8988T (cell line): ENCODE data around the gene AFG3L2.
A peak's percentile ranks its signal among the peaks of the same experiment; 100 is the strongest.
"Not testable (repeated sequence)": the region's sequence is repeated elsewhere in the genome, so short reads cannot be mapped to it uniquely, and the experiment has no call there.

Experiments
- DNase-seq: peaks from one replicate; pipeline ENCODE4 v3.0.0; 2011

Gene AFG3L2

GRCh38 chr18:12394428-12394827, 17.4 kb upstream of the AFG3L2 start:
- DNase-seq, result no peak

GRCh38 chr18:12393998-12394397, 17.0 kb upstream of the AFG3L2 start:
- no peak for DNase-seq

DNA sequence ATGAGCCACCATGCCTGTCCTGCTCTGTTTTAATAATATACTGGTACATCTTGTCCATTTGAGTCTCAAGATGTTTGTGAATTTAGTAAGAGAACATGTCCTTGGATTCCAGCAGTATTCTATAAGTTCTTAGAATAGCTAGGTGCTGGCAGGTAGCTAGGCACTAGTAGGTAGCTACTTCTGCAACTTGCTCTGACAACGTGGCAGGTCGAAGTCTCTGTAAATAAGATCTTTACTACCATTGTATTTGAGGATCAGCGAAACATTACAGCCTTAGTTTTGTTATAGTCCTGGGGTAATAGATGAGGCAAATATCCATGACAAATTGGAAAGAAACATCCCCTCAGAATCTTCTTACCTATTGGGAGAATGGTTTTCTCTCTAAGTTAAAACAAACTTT, 16.5 kb upstream of the AFG3L2 start:
- no peak for DNase-seq

DNA sequence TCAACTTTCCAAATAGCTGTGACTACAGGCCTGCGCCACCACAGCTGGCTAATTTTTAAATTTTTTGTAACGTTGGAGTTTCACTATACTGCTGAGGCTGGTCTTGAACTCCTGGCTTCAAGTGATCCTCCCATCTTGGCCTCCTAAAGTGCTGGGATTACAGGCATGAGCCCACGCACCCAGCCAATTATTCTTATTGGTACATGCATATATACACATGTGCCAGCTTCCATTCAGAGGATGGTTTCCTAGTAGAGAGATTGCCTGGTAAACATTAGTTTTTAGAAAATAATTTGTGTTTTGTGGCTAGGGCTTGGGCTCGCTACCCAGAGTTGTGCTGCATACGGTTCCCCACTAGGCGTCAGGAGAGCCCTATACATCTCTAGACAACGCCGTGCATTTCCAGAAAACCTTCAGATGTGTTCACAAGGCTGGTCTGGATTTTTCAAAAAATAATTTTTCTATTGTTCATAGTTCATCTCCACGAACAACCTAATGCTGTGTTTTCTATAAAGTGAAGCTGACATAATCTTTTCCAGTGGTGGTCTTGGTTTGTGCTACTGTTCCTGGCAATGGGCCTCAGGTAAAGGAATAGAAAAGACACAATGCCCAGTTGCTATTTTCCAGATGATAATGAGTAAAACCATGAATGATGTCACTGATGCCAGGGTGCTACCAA, 14.6 kb upstream of the AFG3L2 start:
- no peak for DNase-seq

- DNase-seq, result no peak
Observed at GRCh38 chr18:12388442-12388841, 11.4 kb upstream of the AFG3L2 start.

- no peak for DNase-seq
Observed at GRCh38 chr18:12384261-12384660, 7.2 kb upstream of the AFG3L2 start.

DNA sequence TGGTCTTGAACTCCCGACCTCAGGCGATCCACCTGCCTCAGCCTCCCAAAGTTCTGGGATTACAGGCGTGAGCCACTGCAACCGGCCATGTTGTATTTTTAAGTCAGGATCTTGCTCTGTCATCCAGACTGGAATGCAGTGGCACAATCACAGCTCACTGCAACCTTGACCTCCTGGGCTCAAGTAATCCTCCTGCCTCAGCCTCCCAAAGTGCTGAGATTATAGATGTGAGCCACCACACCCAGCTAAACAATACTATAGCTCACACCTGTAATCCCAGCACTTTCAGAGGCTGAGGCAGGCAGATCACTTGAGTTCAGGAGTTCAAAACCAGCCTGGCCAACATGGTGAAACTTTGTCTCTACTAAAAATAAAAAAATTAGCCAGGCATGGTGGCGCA, 6.7 kb upstream of the AFG3L2 start:
- not testable (repeated sequence) for DNase-seq

DNA sequence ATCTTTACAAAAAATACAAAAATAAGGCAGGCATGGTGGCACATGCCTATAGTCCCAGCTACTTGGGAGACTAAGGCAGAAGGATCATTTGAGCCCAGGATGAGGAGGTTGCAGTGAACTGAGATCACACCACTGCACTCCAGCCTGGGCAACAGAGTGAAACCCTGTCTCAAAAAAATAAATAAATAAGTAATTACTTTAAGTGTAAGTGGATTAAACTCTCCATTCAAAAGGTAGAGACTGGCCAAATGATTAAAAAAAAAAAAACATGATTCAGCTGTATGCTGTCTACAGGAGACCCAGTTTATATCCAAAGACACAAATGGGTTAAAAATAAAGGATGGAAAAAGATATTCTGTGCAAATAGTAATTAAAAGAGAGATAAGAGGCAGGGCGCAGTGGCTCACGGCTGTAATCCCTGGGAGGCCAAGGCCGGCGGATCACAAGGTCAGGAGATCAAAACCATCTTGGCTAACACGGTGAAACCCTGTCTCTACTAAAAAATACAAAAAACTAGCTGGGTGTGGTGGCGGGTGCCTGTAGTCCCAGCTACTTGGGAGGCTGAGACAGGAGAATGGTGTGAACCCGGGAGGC, 5.3 kb upstream of the AFG3L2 start:
- not testable (repeated sequence) for DNase-seq

GRCh38 chr18:12378198-12378558, 1.2 kb upstream of the AFG3L2 start:
- not testable (repeated sequence) for DNase-seq

DNA sequence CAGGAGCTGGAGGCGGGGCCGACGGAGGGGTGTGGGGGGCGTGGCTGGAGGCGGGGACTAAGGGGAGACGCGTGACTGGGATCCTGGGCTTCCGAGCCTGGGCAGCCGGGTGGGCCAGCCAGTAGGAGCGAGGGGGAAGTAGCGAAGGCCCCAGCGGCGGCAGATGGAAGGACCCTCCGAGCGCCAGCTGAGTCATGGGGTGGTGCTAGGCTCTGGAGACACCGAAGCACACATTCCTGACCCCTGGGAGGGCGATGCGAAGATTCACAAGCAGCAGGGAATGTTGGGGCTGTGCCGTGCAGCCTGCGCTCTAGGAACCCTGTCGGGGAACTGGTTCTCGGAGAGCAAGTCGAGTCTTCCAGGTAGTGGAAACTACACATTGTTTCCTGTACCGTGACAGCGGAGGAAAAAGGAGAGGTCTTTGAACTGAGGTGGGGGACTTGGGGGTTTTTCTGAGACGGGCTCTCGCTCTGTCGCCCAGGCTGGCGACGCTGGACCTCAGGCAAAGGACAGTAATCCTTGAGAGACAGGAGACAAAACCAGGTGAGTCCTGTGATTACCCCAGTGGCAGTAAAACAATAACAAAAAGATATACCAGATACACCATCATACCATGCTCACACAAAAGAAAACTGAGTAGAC, 650 bp upstream of the AFG3L2 start:
- DNase-seq, result peak; percentile 89

GRCh38 chr18:12376034-12376753, 833 bp downstream of the AFG3L2 start:
- DNase-seq, result no peak

DNA sequence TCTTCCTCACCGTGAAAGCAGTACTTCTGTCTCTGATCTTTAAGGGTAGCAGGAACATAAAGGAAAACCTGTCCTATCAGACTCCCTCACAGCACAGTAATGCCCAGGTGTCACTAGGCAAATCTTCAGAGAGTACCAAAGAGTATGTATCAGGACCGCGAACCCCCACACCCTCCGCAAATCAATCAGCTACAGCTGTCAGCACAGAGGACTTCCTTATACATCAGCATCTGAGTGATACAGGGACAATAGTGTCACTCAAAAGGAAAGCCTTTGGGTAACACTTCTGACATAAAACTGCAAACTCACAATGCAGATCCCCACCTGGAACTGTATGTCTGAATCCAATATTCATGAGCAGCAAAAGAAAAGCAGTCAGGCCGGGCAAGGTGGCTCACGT, 2.6 kb downstream of the AFG3L2 start:
- DNase-seq, result no peak

DNA sequence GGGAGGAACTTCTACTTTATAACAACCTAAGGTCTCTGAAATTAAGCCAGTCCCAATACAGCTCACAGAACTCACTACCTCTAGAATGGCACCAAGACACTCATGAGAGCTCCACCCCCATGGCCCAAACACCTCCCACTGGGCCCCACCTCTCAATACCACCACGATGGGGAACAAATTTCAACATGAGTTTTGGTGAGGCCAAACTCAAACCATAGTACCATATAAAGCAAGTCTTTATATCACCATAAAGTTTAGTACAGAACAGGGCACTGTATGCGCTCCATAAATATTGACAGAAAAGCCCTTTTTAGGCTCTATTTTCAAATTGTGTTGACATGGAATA, 3.3 kb downstream of the AFG3L2 start:
- no peak for DNase-seq

DNA sequence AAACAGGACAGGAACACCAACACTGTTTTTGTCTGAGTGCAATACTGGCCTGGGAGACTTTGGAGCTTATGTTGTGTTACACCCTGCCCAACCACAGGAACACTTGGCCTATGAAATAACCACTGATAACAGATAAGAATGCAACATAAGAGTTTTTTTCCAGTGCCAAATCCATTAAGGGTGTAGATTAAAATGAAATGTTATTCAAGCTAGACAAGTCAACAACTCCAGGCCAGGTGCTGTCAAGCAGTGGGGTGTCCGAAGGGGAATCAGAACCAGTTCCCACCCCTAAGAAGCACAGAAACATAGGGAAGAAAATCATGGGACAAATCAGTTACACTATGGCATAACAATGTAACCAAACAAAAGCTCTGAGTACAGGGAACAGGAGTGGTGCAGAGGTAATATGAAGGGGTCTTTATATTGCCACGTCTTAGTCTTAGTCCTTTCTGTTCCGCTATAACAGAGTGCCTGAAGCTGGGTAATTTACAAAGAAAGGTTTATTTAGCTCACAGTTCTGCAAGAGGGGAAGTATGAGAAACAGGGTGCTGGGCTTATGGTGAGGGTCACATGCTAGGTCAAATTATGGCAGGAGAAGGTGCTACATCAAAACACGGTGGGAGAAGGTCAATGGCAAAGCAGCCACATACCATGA, 3.8 kb downstream of the AFG3L2 start:
- no peak for DNase-seq

- no peak for DNase-seq
Observed at GRCh38 chr18:12372406-12372805, 4.6 kb downstream of the AFG3L2 start.

DNA sequence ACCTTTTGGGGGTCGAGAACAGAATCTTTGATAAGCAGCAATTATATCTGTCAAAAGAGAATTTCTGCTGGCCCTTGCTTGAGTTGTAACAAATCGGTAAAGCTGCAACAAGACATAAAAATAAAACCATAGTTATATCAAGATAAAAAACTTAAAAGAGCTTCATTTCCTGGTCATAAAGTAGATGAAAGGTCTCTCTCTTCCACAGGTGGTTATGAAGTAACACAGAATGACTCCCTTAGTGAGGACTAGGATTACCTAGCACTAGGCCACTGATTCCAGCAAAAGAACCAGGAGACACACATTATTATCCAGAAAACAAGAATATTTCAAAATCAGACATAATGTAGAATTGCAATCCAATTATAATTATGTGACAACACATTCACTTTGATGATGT, 5.4 kb downstream of the AFG3L2 start:
- DNase-seq, result no peak

- DNase-seq, result no peak
Observed at GRCh38 chr18:12369211-12369610, 7.8 kb downstream of the AFG3L2 start.

DNA sequence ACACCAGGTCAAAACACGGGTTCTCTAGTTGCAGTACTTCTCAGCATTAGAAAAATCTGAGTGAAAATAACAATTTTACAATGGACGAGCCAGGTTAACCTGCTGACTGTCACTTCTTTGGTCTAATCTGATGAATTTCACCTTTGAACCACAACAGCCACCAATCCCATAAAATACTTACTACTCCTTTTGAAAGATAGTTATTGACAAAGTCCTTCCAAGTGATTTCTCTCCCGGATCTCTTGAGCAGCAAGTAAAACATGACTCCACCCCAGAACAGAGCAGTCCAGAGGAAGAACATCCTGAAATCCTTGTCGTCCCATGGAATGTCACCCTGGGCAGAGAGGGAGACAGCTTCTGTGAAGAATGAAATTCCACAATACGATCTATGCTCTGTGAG, 10.2 kb downstream of the AFG3L2 start:
- no peak for DNase-seq

DNA sequence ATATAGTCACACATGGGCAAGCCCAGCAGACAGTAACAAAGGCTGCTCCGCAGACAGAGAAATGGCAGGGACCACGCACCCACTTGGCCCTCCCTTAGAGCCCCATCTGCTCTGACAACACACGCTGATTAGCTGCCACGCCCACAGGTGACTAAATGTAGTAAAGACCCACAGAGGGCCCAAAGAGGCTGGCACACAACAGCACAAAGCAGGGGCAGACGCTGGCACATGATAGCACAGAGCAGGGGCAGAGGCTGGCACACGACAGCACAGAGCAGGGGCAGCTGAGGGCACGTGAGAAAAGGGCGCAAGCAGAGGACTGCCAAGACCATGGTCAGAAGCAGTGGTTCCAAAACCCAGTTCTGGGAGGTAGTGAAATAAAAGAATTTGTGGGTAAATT, 10.6 kb downstream of the AFG3L2 start:
- no peak for DNase-seq

GRCh38 chr18:12362473-12363174, 14.4 kb downstream of the AFG3L2 start:
- DNase-seq, result no peak

- DNase-seq, result no peak
Observed at GRCh38 chr18:12361770-12362378, 15.2 kb downstream of the AFG3L2 start.

GRCh38 chr18:12359515-12359927, 17.5 kb downstream of the AFG3L2 start:
- DNase-seq, result no peak
